Activated T-helper 1 cell treated with Interleukin-2 at 50 U/mL for 16 hours (primary cell): ENCODE results near the gene ABCA3.
A peak's percentile ranks its signal among the peaks of the same experiment; 100 is the strongest.
"Not testable (repeated sequence)": the region's sequence is repeated elsewhere in the genome, so short reads cannot be mapped to it uniquely, and the experiment has no call there.

Source experiments
- DNase-seq: peaks from one replicate; pipeline ENCODE4 v3.0.0-alpha.2; 2020; ENCODE audit warnings: low read depth

ABCA3 gene

DNA sequence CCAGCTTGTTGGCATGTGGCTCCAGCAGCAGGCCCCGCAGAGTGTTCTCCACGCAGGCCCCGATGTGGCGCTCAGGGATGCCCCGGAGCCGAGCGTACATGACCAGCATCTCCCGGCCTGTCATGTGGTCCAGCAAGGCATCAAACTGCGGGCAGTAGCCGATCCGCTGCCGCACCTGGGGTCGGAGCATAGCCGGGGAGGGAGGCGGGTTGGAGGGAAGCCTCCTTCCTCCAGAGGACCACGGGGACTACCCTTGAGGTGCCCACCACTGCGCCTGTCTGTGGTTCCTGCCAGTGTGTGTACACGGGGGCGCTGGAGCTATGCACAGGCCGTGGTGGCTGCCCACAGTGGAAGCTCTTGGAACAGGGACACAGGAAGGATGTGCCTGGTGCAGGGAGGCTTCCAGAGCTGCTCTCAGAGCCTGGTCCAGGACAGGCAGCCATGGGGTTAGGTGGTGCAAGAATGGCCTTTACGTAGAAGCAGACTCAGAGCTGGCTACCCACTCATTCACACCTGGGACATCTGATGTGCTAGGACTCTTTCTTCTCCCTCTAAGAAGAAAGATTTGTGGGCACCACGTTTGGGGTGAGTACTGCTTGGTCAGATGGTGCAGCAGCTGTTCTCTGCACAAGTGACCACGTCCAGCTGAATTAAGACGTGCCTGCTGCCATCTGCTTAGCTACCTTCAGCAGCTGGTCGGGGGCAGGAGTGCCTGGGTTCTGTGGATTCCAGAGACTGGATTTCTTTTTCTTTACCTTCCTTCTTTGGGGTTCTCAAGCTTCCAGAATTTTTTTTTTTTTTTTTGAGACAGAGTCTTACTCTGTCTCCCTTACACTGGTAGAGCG, 61.4 kb downstream of the ABCA3 start:
- DNase-seq, result no peak

DNA sequence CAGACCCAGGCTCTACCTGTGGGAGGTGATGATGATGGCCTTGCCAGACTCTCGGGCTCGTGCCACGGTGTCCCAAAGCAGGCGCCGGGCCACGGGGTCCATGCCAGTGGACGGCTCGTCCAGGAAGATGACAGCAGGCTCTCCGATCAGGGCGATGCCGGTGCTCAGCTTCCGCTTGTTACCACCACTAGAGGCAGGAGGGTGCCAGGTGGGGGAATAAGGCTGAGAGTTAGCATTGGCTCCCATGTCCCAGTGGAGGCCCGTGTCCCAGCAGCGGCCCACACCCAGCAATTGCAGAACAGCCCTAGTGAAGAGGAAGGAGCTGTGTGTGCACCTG, 62.3 kb downstream of the ABCA3 start:
- no peak for DNase-seq

DNA sequence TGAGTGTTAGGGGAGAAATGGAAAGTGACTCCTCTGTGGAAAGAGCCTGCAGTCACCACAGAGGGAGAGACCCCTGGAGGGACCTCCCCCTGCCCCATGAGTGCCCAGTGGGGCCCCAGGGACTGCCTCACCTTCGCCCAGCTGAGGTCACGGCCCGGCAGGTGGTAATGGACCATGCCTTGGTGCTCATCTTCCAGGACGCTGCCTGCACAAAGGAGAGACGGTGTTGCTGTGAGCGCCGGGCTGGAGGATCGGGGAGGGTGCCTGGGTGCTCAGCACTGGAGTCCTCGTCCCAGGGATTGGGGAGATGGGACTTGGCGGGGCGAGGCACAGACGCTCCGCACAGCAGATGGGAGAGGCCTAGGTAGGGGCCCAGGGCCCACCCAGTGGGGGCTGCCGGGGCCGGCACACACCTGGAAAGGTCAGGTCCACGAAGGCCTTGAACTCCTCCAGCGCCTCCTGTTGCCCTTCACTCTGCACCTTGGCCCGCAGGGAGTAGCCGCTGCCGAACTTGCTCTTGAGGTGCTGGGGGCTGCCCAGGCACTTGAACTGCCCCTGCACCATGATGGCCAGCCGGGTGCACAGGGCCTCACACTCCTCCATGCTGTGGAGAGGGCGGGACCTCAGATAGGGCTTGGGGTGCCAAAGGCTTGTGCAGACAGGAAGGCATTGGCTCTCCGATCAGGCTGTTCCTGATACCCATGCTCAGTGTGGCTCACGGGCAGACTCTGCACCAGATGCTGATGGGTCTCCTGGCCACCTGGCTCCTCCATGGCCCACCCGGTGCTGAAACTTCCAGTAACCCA, 62.9 kb downstream of the ABCA3 start:
- no peak for DNase-seq

DNA sequence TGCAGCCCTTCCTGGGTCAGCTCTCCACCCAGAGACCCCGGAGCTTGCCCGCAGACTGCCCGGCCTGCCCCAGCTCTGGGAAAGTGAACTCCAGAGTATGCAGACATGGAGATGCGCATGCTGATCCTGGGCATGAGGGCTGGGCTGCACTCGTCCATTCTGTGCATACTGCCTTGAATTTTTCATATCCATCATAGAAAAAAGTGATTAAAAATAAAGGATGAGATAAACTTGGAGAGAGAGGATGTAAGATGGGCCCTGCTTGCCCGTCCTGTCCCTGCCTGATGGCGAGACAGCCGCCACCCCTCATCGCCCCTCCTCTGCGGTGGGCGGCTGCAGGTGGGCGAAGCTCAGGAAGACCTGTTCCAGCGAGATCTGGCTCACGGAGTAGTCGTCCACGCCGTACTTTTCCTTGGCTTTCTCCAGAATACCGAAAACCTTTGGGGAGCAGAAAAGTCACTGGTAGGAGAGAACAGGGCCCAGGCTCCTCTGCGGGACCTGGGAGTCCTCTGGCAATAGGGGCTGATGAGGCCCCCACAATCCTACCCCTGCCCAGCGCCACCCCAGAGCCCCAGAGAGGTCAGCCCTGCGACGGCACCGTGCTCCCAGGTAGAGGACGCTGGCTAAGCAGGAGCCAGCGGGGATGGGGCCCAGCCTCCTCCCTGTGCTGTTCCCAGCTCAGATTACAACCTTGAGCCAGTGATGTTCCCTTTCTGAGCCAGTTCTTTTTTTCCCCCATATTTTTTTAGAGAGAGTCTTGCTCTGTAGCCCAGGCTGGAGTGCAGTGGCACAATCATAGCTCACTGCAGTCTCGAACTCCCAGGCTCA, 63.9 kb downstream of the ABCA3 start:
- DNase-seq, result no peak

DNA sequence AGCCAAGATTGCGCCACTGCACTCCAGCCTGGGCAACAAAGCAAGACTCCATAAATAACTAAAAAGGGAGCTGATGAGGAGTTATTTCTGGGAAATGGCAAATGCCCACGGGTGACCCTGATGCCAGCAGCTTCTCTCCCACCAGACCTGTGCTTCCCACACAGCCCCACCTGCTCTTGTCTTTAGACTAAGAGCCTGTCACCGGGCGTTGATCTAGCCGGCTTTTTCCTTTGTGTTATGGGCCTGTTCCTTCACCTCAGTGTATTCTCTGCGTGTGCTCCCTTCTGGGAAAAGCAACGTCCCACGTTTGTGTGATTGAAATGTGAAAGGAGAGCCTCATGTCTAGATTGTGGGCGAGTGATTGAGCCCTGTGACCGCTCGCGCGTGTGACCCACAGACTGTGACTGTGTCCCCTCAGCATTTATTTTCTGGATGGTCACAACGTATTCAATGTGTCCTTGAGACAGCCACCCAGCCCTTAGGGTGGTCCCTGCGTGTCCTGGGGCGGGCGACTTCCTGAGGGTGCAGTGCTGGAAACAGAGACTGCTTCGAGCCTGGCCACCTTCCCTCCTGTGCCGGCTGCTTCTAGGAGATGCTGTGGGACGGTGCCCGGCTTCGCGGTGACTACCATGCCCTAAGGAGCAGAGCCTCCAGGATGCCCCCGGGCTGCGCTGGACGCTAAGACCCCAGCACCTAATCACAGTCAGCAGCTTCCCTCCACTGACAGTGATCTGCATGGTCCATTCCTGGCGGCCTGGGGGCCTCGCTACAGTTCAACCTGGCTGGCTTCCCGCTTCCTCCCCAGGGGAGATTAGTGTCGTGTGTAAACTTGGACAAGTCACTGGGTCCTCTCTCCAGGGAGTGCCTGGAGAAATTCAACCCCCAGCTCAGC, 64.8 kb downstream of the ABCA3 start:
- DNase-seq, result no peak

DNA sequence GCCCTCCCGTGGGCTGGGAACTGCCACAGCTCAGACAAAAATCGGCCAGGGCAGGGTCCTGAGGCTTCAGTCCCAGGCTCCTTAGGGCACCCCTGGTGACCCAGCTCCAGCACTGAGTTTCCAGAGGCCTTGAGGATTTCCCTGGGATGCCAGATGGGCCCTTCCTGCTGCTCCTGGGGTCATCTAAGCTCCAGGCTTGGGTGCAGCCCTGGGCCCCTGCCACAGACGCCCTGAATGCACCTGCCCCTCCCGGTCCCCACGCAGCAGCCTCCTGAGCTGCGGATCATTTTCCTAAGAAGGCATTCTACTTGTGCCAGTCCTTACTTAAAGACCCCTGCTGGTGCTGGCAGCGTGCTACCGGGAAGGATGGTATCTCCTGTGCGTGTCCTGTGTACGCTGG, 66.6 kb downstream of the ABCA3 start:
- DNase-seq, result no peak

DNA sequence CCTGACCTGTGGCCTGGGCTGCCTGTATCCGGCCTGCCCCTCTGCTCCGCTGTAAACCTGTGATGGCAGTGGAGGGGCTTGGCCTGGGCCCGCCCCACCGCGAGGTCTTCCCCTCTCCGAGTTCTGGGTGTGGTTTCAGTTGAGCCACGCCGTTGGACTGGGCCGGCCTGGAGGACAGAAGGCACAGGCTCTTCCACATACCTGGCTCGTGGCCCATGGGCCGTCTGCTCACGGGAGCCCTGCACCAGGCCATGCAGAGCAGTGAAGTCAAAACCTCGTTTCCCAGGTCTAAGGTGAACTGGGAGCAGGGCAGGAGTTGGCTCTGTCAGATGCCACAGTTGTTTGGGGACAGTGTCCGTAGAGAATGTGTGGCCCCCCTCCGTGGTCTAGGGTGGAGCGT, 67.0 kb downstream of the ABCA3 start:
- no peak for DNase-seq

DNA sequence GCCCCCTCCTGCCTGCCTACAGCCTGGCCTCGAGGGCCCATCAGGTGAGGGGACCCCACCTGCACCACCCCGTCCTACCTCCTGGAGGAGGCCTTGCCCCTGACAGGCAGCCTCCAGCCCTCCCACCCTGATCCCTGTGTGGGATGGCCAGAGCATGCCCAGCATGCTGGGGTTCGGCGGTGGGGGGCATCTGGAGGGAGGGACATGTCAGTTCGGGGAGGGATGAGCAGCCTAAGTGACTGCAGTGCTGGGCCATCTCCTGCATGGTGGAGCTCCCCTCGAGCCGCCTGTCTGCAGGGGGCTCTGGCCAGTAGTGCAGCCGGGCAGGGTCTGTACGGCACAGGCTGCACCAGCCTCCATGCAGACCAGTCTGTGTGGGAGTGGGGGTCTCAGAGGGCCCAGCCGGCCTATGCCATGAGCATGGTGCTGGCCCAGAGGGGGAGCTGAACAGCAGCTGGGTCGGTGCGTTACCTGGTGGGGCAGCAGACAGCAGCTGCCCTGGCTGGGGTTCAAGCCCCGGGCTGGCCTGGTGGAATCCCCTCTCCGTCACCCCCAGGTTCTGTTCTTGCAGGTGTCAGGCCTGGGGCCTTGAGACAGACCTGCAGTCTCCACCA, 68.6 kb downstream of the ABCA3 start:
- DNase-seq, result no peak

DNA sequence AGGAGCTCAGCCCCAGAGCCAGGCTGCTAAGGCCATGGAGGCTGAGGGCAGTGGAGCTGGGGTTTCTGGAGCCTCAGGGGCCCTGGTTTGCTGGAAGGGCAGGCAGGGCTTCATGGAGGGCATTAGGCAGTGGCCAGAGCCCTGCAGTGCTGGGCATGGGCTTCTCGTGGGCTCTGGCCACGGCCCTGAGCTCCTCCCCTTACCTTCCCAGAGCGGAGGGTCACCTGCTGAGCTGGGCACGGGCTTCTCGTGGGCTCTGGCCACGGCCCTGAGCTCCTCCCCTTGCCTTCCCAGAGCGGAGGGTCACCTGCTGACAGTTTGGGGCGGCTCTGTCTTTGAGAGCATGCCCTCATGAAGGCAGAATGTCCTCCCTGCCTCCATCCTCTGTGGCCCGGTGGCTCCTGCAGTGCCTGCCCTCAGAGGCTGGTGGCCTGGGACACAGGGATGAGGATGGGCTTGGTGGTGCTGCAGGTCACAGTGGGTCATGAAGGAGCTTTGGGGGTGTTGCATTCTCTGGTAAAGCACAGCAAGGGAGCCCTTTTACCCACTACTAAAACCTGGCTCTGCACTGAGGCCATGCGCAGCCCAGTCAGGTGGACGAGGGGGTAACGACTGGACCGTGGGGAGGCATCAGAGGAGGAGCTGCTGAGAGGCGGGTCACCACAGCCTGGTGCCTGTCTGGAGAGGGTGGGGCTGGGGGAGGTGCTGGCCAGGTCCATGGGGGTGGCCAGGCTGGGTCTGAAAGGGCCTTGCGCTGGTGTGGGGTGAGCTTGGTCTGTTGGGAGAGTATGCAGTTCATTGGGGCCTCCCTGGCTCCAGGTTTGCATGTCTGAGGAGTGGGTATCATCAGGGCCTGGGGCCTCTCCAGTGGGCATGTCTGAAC, 69.7 kb downstream of the ABCA3 start:
- no peak for DNase-seq

DNA sequence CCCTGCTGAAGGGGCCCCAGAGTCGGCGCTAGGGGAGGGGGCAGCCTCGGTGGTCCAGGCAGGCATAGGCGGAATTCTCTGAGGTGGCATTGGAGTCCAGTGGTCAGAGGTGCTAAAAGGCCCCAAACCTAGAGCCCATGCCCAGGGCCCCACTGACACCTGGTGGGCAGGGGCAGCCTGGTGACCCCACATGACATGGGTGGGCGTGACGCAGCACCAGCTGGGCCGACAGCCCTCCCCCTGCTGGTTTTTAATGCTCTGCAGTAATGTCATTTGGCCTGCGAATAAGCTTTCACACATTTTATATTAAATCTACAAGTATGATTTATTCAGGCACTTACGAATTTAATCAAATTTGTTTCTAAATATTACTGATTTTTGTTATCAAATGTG, 70.5 kb downstream of the ABCA3 start:
- DNase-seq, result no peak

DNA sequence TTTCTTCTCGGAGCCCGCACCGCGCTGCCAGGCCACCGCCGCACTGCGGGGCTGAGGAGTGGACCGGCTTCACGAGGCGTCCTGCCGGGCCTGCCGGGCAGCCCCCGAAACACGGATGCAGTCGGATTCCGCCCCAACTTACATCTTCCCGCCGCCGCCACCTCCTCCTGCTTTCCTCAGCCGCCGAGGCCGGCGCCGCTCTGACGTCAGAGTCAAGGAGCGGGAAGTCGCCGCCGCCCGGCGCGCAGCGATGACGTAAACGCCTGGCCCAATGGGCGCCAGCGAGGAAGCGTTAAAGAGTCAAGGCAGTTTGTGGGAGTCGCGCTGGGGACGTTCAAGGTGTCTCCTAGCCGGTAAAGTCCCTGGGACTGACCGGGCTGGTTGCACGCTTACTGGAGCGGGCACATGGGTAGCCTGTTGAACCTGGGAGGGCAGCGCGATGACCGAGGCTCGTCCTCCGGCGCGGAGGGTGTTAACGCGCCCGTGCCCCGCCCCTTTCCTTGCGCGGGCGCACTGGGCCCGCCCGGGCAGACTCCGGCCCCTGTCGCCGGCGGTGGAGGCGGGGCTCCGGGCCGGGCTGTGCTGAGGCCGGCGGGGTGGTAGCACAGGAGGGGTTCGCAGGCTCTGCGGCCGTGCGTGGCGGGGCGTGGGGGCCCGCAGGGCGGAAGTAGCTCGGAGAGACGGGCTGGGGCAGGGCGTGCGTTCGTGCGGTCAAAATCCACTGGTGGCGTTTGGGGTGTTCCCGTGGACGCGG, 72.4 kb downstream of the ABCA3 start, which contains the start of gene RNPS1:
Gene RNPS1 (minus strand): TSS at position 214 of the 754 bp plus-strand sequence. CDS start 3,483 bp downstream, outside the sequence.
- DNase-seq, result peak; percentile 94

DNA sequence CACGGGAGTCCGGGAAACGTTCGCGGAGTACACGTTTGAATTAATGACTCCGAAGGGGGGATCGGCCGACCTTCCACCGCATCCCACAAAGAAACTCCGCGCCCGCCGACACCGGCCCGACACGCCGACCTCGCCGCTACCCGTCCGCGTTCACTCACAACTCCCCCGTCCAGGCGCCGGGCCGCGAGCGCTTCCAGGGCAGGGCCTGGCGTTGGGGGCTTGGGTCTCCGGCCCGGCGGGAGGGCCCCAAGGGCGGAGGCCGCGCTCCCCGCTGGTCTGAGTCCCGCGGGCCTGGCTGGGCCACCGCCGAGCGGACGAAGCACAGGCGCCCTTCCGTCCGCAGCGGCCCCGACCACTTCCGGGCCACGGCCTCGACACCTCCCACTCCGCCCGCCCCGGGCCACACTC, 73.0 kb downstream of the ABCA3 start:
- not testable (repeated sequence) for DNase-seq

DNA sequence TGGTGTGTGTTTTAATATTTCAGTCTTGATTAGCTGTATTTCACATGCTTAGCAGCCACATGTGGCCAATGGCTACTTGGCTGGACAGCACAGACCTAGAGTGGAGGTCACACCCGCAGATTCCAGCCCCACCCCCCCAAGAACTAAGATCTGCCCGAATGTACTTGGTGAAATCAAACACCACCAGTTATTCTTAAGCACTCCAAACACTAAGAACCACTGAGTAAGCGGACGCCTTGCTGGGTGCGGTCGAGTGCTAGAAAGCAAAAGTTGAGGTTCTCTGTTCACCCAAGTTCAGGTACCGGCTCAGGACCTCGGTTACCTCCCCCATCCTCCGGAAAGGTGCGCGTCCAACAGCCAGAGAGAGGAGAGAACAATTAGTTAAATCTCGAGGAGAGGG, 73.6 kb downstream of the ABCA3 start:
- DNase-seq, result not testable (repeated sequence)

DNA sequence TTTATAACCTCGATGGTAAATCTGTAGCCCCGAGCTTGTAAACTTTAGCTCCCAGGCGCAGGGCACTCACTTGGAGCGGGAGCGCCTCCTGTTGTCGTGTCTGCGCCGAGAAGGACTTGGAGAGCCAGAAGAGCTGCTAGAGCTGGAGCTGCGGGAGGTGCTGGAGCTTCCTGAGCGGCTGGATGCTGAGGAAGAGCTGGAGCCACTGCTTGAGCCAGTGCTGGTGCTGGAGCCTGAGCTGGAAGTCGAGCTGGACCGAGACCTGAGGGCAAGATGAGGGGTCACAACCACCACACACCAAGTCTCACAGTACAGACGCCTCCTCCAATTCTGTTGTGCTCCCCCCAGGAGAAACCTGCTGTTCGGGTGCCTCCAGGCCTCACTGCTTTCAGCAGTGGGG, 77.5 kb downstream of the ABCA3 start:
- not testable (repeated sequence) for DNase-seq

DNA sequence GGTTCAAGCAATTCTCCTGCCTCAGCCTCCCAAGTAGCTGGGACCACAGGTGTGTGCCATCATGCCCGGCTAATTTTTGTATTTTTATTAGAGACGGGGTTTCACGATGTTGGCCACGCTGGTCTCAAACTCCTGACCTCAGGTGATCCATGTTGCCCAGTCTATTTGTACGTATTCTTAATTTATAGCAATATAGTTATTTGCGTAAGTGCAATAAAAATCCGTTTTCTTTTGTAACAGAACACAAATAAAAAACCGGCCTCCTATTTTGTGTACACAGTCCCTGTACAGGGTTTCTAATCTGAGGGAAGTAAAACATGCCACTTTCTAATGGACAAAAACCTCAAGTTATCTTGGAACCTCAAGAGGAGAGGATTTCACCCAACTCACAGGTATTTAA, 80.3 kb downstream of the ABCA3 start:
- DNase-seq, result no peak

DNA sequence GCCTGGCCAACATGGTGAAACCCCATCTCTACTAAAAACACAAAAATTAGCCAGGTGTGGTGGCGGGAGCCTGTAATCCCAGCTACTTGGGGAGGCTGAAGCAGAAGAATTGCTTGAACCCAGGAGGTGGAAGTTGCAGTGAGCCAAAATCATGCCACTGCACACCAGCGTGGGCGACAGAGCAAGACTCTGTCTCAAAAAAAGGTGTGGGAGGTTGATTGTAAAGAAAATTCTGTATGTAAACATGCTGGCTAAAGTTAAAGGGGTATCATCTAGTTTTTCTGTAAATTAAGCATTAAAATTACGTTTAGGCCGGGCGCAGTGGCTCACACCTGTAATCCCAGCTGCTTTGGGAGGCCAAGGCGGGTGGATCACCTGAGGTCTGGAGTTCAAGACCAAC, 82.0 kb downstream of the ABCA3 start:
- DNase-seq, result not testable (repeated sequence)

DNA sequence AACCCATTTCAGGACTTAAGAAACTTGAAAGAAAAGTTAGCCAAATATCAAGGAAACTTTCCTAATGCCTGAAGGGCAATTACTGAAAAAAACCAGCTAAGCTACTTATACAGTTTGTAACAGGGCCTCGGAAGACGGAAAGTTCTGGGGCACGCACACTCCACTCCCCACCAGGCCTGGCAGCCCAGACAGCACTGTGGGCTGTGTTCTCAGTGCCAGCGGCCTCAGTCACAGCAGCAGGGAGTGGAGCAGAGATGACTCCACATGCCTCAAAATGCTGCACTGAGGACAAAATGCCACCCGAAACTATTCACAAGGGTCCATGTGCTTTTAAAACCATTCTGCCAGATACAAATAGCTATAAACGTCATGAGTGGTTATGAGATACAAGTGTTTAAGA, 82.8 kb downstream of the ABCA3 start:
- no peak for DNase-seq

DNA sequence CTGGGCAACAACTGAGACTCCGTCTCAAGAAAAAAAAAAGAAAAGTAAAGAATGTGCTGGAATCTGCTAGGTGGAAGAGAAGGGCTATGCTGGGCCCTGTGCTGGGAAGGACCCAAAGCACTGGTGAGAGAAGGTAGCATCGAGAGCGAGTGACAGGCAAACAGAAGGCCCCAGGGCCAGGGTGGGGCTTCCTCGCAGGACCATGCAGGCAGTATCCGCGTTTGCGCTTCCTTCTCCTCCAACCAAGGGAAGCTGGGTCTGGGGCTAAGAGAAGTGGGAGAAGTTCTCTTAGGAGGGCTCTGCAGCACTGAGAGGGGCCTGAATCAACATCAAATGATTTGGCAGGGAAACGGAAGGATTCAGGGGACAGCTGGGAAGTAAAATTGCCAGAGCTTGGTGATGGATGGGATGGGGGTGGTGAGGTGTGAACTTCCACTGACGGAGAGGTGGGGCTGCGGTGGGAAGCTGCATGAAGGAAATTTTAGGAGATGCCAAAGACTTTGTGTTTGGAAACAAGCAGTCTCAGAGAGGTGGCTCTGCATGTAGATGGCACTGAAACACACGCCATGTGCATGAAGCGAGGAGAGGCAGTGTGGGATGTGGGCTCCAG, 83.9 kb downstream of the ABCA3 start:
- DNase-seq, result no peak

DNA sequence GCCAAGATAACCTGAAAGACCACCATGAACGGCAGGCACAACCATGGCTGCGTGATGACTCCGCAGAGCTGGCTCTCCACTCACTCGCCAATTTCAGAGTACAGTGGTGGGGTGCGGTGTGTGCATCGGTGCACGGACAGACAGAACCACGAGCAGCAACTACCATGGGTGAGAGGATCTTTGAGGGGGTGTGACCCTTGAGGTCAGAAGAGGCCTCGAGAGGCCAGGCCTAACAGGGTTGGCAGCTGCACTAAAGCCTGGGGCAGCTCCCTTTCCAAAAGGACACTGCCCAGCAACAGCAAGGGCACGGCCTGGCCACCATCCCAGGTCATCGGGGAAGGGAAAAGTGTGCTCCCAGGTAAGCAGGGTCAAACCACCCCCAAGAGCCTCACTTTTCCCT, 87.2 kb downstream of the ABCA3 start:
- no peak for DNase-seq
